A549 (cell line): ENCODE measurements around the gene CCDC160.

Experiments
- BHLHE40 ChIP-seq: IDR thresholded peaks from 2 replicates; pipeline ENCODE4 v1.6.1; 2012; ENCODE audit warnings: low read depth, low read length, inconsistent platforms
- CEBPB ChIP-seq, 2 experiments: fragments of >200 bp in 1 of 2; sonication (Bioruptor Twin) in 1 of 2; formaldehyde crosslinking in 1 of 2; IDR thresholded peaks; 2 replicates each; pipeline ENCODE4 v1.6.1; 2012 to 2016
- CHD4 ChIP-seq: fragments of 200-600 bp; sonication (generic); IDR thresholded peaks from 2 replicates; pipeline ENCODE4 v1.6.1; 2016; ENCODE audit warnings: antibody characterized with exemption, mild to moderate bottlenecking, borderline replicate concordance
- CTCF ChIP-seq: fragments of >200 bp; sonication (Bioruptor Twin); formaldehyde crosslinking; IDR thresholded peaks from 3 replicates; pipeline ENCODE4 v1.5.1; 2016
- HDAC2 ChIP-seq: fragments of 200-600 bp; sonication (generic); IDR thresholded peaks from 2 replicates; pipeline ENCODE4 v1.6.1; 2016
- MAX ChIP-seq: IDR thresholded peaks from 2 replicates; pipeline ENCODE4 v1.6.1; 2012
- NR3C1 ChIP-seq: fragments of >200 bp; sonication (Bioruptor Twin); formaldehyde crosslinking; IDR thresholded peaks from 3 replicates; pipeline ENCODE4 v1.6.1; 2017
- PBX3 ChIP-seq: IDR thresholded peaks from 2 replicates; pipeline ENCODE4 v1.6.1; 2012
- POLR2A ChIP-seq: IDR thresholded peaks from 2 replicates; pipeline ENCODE4 v1.6.1; 2012; ENCODE audit warnings: mild to moderate bottlenecking, low read length
- RAD21 ChIP-seq, 2 experiments: fragments of >200 bp in 1 of 2; sonication (Bioruptor Twin) in 1 of 2; formaldehyde crosslinking in 1 of 2; IDR thresholded peaks in 1 of 2; conservative IDR thresholded peaks in 1 of 2; 2 replicates in 1 of 2; 3 replicates in 1 of 2; pipeline ENCODE4 v1.6.1; 2012 to 2018; ENCODE audit warnings: inconsistent platforms in 1 of 2

- TF ChIP-seq CTCF (no peak), PBX3 (no peak), HDAC2 (no peak), MAX (no peak), RAD21 (conservative IDR thresholded peaks at IDR 0.05 in 1 of 2, IDR thresholded peaks at IDR 0.05 in 1 of 2) (no peak), NR3C1 (no peak), BHLHE40 (no peak), CHD4 (no peak), CEBPB (IDR thresholded peaks at IDR 0.05) (no peak), POLR2A (no peak)
Observed at GRCh38 chrX:134241960-134242619, 5.1 kb downstream of the CCDC160 start.
